ENCODE measurements around the gene KCNJ11.

DNA sequence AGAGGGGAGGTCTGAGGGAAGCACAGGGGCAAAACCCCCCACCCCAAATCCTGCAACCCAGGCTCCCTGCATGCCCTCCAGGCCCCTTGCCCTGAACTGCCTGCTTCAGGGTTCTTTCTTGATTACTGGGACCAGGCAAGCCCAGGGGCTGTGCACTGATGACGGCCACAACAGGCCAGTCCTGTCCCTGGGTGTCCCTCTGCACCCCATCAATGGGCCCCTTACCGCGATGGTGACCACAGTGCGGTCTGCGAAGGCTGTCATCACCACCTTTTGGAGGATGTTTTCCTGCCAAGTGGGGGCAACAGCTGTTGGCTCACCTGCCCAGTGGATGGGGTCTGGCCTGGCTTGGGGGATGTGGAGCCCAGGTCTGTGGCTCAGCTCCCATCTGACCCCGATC, 5.0 kb upstream of the KCNJ11 start:
- TF ChIP-seq, protein P1, sequence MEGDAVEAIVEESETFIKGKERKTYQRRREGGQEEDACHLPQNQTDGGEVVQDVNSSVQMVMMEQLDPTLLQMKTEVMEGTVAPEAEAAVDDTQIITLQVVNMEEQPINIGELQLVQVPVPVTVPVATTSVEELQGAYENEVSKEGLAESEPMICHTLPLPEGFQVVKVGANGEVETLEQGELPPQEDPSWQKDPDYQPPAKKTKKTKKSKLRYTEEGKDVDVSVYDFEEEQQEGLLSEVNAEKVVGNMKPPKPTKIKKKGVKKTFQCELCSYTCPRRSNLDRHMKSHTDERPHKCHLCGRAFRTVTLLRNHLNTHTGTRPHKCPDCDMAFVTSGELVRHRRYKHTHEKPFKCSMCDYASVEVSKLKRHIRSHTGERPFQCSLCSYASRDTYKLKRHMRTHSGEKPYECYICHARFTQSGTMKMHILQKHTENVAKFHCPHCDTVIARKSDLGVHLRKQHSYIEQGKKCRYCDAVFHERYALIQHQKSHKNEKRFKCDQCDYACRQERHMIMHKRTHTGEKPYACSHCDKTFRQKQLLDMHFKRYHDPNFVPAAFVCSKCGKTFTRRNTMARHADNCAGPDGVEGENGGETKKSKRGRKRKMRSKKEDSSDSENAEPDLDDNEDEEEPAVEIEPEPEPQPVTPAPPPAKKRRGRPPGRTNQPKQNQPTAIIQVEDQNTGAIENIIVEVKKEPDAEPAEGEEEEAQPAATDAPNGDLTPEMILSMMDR (IDR thresholded peaks at IDR 0.05 in 4 of 5, conservative IDR thresholded peaks at IDR 0.05 in 1 of 5), result no peak
- no peak for TF ChIP-seq POLR2A (IDR thresholded peaks at IDR 0.05)
